Measurements from ENCODE around the gene ACADSB. TPM values are rescaled to one million over a fixed set of nuclear protein-coding genes. Genes with fewer than 3 reads are reported as not detected.

ACADSB gene
- total RNA-seq, 1 donor from 2014 or later, result 19.5 TPM

DNA sequence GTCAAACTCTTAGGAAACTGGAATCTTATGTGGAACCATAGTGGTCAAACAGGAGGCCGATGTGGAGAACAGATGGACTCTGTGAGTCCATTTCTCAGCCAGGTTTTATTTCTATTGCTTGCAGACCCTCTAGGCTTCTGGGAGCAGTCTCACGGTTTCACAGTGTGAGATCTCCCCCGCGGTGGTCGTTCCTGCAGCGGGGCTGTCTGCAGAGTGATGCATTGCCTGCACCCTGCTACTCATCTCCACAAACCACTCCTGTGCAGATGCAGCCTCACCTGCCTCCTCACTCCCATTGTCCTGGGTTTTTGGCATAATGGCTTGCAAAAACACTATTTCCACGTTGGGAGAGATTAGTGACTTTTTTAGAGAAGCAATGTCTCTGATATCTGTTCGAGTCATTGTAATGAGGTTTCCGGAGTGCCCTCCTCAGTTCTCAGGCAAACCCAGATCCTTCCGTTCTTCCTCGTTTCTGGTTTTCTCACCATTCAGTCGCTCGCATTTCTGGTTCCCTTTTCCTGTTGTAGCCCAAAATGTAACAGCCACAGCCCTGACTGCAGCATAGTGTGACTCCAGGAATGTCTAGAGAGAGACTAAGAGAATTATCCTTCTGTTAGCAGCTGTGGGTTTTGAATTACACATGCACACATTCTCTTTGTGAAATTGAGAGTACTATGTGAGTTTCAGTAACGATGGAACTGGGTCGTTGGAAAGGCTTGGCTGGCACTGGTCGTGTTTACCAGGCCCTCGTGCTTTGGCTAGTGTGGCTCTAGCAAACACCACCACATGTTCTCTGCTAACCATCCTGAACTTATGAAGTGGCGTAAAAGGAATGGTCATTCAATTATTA, 30.2 kb downstream of the ACADSB start:
- H3K36me3 Mint-ChIP-seq (ENCODE audit: unreplicated experiment), result peaks cover 11% of the 10 kb centered on the region
- TF ChIP-seq, protein P1, sequence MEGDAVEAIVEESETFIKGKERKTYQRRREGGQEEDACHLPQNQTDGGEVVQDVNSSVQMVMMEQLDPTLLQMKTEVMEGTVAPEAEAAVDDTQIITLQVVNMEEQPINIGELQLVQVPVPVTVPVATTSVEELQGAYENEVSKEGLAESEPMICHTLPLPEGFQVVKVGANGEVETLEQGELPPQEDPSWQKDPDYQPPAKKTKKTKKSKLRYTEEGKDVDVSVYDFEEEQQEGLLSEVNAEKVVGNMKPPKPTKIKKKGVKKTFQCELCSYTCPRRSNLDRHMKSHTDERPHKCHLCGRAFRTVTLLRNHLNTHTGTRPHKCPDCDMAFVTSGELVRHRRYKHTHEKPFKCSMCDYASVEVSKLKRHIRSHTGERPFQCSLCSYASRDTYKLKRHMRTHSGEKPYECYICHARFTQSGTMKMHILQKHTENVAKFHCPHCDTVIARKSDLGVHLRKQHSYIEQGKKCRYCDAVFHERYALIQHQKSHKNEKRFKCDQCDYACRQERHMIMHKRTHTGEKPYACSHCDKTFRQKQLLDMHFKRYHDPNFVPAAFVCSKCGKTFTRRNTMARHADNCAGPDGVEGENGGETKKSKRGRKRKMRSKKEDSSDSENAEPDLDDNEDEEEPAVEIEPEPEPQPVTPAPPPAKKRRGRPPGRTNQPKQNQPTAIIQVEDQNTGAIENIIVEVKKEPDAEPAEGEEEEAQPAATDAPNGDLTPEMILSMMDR (IDR thresholded peaks at IDR 0.05), result no peak
- DNase-seq (ENCODE audit: extremely low spot score, unreplicated experiment), result no peak
- no peak overlapping the region for H3K4me3 Mint-ChIP-seq (ENCODE audit: unreplicated experiment)
- no peaks in the 10 kb centered on the region for H3K27me3 Mint-ChIP-seq (ENCODE audit: unreplicated experiment)
- no peaks in the 10 kb centered on the region for H3K9me3 Mint-ChIP-seq (ENCODE audit: unreplicated experiment)
- H3K27ac Mint-ChIP-seq (ENCODE audit: unreplicated experiment), result no peak overlapping the region
- no peaks in the 10 kb centered on the region for H3K4me1 Mint-ChIP-seq (ENCODE audit: unreplicated experiment)

DNA sequence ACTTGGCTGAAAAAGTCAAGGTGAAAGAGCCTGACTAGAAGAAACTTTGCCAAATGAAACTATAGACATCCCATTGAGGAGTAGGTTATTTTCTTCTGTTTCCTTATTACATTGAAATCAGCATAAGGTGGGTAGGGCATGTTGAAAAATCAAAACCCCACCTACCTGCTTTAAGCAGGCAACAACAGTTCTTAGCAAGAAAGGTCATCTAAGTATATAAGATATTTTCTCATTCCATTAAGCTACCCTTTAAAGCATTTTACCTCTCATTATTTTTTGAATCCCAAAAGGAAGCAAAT, 30.8 kb downstream of the ACADSB start:
- TF ChIP-seq, protein P1 (IDR thresholded peaks at IDR 0.05), result no peak
- H3K4me3 Mint-ChIP-seq (ENCODE audit: unreplicated experiment), result no peak overlapping the region
- no peaks in the 10 kb centered on the region for H3K9me3 Mint-ChIP-seq (ENCODE audit: unreplicated experiment)
- H3K36me3 Mint-ChIP-seq (ENCODE audit: unreplicated experiment), result peaks cover 10% of the 10 kb centered on the region
- H3K27me3 Mint-ChIP-seq (ENCODE audit: unreplicated experiment), result no peaks in the 10 kb centered on the region
- DNase-seq (ENCODE audit: extremely low spot score, unreplicated experiment), result no peak
- no peak overlapping the region for H3K27ac Mint-ChIP-seq (ENCODE audit: unreplicated experiment)
- no peaks in the 10 kb centered on the region for H3K4me1 Mint-ChIP-seq (ENCODE audit: unreplicated experiment)

DNA sequence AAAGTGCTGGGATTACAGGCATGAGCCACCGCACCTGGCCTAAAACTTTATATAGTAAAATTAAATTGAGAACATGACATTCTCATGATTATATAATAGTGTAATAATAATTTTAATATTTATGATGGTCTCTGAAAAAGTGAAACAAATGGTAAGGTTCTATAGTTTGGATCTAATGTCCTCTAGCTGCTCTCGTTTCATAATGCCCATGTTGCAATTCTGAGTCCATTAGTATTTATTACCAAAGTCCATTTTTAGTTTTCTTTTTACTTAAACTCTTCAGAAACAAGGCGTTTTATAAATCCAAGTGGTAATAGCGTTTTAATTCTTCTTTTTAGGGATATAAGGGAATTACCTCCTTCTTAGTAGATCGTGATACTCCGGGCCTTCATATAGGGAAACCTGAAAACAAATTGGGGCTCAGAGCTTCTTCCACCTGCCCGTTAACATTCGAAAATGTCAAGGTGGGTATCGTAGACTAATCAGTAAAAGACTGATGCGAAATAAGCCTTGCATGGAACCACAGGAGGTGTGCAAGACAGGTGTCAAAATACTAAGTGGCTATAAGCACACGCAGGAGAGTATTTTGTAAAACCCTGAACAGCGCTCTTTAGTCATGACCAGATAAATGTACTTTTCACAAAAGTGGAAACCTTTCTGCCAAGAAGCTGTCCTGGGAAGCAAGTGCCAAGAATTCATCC, 34.1 kb downstream of the ACADSB start:
- TF ChIP-seq, protein P1 (IDR thresholded peaks at IDR 0.05), result no peak

DNA sequence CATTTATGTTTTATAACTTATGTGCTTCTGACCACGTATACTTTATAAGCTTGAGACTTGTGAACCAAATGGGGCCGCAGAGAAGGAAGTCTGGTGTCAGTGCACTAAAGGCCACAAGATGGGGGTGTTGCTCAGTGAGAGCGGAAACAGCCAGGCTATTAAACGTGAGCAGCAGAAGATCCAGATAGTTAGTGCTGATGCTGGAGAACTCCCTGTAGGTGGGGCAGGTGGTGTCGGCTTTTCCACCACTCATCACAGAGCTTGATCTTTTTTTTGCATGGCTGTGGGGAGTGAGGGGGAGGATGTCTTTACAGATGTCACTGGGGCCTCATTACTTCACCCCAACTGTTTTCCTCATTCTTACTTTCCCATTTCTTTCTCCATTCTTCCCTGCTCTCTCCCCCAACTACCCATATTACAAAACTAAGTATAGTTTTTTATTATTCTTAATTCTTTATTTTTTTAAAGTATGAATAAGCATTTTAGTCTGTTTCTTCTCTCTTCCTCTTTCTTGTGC, 34.7 kb downstream of the ACADSB start:
- H3K36me3 Mint-ChIP-seq (ENCODE audit: unreplicated experiment), result peaks cover 5% of the 10 kb centered on the region

More for the DNA sequence above, 34.1 kb downstream of the ACADSB start:
- H3K27ac Mint-ChIP-seq (ENCODE audit: unreplicated experiment), result no peak overlapping the region
- H3K4me3 Mint-ChIP-seq (ENCODE audit: unreplicated experiment), result no peak overlapping the region
- no peaks in the 10 kb centered on the region for H3K27me3 Mint-ChIP-seq (ENCODE audit: unreplicated experiment)
- no peak for DNase-seq (ENCODE audit: extremely low spot score, unreplicated experiment)
- no peaks in the 10 kb centered on the region for H3K9me3 Mint-ChIP-seq (ENCODE audit: unreplicated experiment)
- no peaks in the 10 kb centered on the region for H3K36me3 Mint-ChIP-seq (ENCODE audit: unreplicated experiment)
- no peaks in the 10 kb centered on the region for H3K4me1 Mint-ChIP-seq (ENCODE audit: unreplicated experiment)

More for the DNA sequence above, 34.7 kb downstream of the ACADSB start:
- DNase-seq (ENCODE audit: extremely low spot score, unreplicated experiment), result no peak
- Mint-ChIP-seq H3K27ac (ENCODE audit: unreplicated experiment) (no peak overlapping the region), H3K9me3 (ENCODE audit: unreplicated experiment) (no peaks in the 10 kb centered on the region), H3K27me3 (ENCODE audit: unreplicated experiment) (no peaks in the 10 kb centered on the region), H3K4me3 (ENCODE audit: unreplicated experiment) (no peak overlapping the region), H3K4me1 (ENCODE audit: unreplicated experiment) (no peaks in the 10 kb centered on the region)
- TF ChIP-seq, protein P1 (IDR thresholded peaks at IDR 0.05), result peak; percentile 80
